SK-N-SH treated with all-trans-retinoic acid at 6 μM for 48 hours (cell line): ENCODE measurements around the gene TLR9.

ENCODE experiments used
- ARNTL ChIP-seq: fragments of 450-650 bp; formaldehyde crosslinking; IDR thresholded peaks from 2 replicates; pipeline ENCODE4 v1.5.0; 2020; ENCODE audit warnings: low read depth, mild to moderate bottlenecking, moderate library complexity, borderline replicate concordance
- BACH2 ChIP-seq: fragments of 250-450 bp; sonication (Bioruptor Pico); IDR thresholded peaks from 2 replicates; pipeline ENCODE4 v1.9.0; 2021; ENCODE audit warnings: mild to moderate bottlenecking, borderline replicate concordance
- CSDC2 ChIP-seq: fragments of 250-450 bp; sonication (Bioruptor Pico); IDR thresholded peaks from 2 replicates; pipeline ENCODE4 v1.5.0; 2020; ENCODE audit warnings: mild to moderate bottlenecking, moderate library complexity
- SNAI2 ChIP-seq: fragments of 250-450 bp; sonication (Bioruptor Pico); IDR thresholded peaks from 2 replicates; pipeline ENCODE4 v1.5.0; 2020; ENCODE audit warnings: mild to moderate bottlenecking, moderate library complexity
- TCF4 ChIP-seq: fragments of 250-450 bp; sonication (Bioruptor Pico); IDR thresholded peaks from 2 replicates; pipeline ENCODE4 v1.8.0; 2021; ENCODE audit warnings: mild to moderate bottlenecking, moderate library complexity, borderline replicate concordance
- TOX ChIP-seq: fragments of 250-450 bp; sonication (Bioruptor Pico); IDR thresholded peaks from 2 replicates; pipeline ENCODE4 v1.8.0; 2021; ENCODE audit warnings: mild to moderate bottlenecking, moderate library complexity, borderline replicate concordance
- ZFP3 ChIP-seq: fragments of 250-450 bp; sonication (Bioruptor Pico); IDR thresholded peaks from 2 replicates; pipeline ENCODE4 v1.5.0; 2020; ENCODE audit warnings: mild to moderate bottlenecking, moderate library complexity
- TF ChIP-seq, protein P1 (sequence below): fragments of 250-450 bp; sonication (Bioruptor Pico); IDR thresholded peaks from 2 replicates; pipeline ENCODE4 v1.8.0; 2020; ENCODE audit warnings: mild to moderate bottlenecking, moderate library complexity, borderline replicate concordance

DNA sequence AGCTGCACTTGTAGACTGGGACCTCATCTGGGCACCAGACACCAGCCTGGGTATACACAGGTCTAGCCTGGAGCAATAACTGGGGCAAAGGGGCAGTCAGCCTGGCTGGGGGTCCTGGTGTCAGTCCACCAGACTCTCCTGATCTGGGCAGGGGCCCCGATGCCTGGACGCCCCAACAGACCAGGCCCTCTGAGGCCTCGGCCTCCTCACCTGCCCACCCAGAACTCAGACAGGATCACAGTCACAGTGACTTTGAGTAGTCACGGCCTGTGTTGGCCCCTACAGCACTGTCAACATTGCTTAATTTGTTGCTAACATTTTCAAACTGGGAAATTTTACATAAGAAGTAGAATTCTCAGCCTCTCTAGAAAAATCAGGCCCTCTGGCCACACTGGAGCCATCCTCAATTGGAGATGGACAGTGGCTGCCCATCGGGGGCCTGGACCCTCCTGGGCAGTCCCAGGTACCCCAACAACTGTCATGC is 7.7 kb upstream of the TLR9 start:
- no peak for TF ChIP-seq CSDC2
- TF ChIP-seq ZFP3 (CRISPR knock-in tag): no peak
- no peak for TF ChIP-seq TCF4 (CRISPR knock-in tag)
- TF ChIP-seq, protein P1, sequence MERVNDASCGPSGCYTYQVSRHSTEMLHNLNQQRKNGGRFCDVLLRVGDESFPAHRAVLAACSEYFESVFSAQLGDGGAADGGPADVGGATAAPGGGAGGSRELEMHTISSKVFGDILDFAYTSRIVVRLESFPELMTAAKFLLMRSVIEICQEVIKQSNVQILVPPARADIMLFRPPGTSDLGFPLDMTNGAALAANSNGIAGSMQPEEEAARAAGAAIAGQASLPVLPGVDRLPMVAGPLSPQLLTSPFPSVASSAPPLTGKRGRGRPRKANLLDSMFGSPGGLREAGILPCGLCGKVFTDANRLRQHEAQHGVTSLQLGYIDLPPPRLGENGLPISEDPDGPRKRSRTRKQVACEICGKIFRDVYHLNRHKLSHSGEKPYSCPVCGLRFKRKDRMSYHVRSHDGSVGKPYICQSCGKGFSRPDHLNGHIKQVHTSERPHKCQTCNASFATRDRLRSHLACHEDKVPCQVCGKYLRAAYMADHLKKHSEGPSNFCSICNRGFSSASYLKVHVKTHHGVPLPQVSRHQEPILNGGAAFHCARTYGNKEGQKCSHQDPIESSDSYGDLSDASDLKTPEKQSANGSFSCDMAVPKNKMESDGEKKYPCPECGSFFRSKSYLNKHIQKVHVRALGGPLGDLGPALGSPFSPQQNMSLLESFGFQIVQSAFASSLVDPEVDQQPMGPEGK (CRISPR knock-in tag): no peak
- TF ChIP-seq SNAI2 (CRISPR knock-in tag): no peak
- no peak for TF ChIP-seq ARNTL
- no peak for TF ChIP-seq TOX (CRISPR knock-in tag)
- TF ChIP-seq BACH2: no peak
